Fibroblast of mammary gland (primary cell): ENCODE measurements around the gene CDH23.

ENCODE experiments used
- DNase-seq: peaks from one replicate; pipeline ENCODE4 v3.0.0-alpha.2; 2010; ENCODE audit warnings: low read depth
- H3K4me3 ChIP-seq: 2 replicates; pipeline ENCODE4 v1.5.1; 2011; ENCODE audit warnings: low read depth, mild to moderate bottlenecking, low read length, moderate library complexity; ENCODE audit not compliant: control insufficient read depth
- CTCF ChIP-seq: conservative IDR thresholded peaks from 2 replicates; pipeline ENCODE4 v1.5.1; 2011; ENCODE audit warnings: low read depth, low read length, inconsistent platforms; ENCODE audit not compliant: control insufficient read depth, insufficient read depth

The CDH23 gene

GRCh38 chr10:71726580-71727104, 329.9 kb downstream of the CDH23 start:
- DNase-seq, result no peak
- no peak overlapping the region for H3K4me3 ChIP-seq
- no peak for TF ChIP-seq CTCF

- DNase-seq, result no peak
- no peak overlapping the region for H3K4me3 ChIP-seq
- no peak for TF ChIP-seq CTCF
Observed at GRCh38 chr10:71727105-71727737, 330.5 kb downstream of the CDH23 start.

GRCh38 chr10:71727738-71728737, 331.3 kb downstream of the CDH23 start:
- peak; percentile 7 for DNase-seq
- no peak overlapping the region for H3K4me3 ChIP-seq
- TF ChIP-seq CTCF, result no peak

GRCh38 chr10:71729161-71729636, 332.5 kb downstream of the CDH23 start:
- TF ChIP-seq CTCF, result no peak
- DNase-seq, result no peak
- H3K4me3 ChIP-seq, result no peak overlapping the region

GRCh38 chr10:71731791-71732190, 335.1 kb downstream of the CDH23 start:
- no peak overlapping the region for H3K4me3 ChIP-seq
- DNase-seq, result no peak
- no peak for TF ChIP-seq CTCF

- TF ChIP-seq CTCF, result no peak
- no peak overlapping the region for H3K4me3 ChIP-seq
- no peak for DNase-seq
Observed at GRCh38 chr10:71734797-71735196, 338.1 kb downstream of the CDH23 start.
